HepG2 (cell line): ENCODE measurements around the gene C20orf96. TPM values are rescaled to one million over a fixed set of nuclear protein-coding genes. Genes with fewer than 3 reads are reported as not detected.

Experiments used
- HMGA1 ChIP-seq: sonication (generic); formaldehyde crosslinking; conservative IDR thresholded peaks from 2 replicates; pipeline ENCODE4 v1.4.0; 2020; ENCODE audit warnings: missing genetic modification reagents
- NFE2L1 ChIP-seq: sonication (generic); formaldehyde crosslinking; IDR thresholded peaks from 2 replicates; pipeline ENCODE4 v1.4.0; 2020; ENCODE audit warnings: missing genetic modification reagents, mild to moderate bottlenecking, borderline replicate concordance
- POLR2A ChIP-seq, 2 experiments: IDR thresholded peaks; 2 replicates each; pipeline ENCODE4 v1.6.1; 2011; ENCODE audit warnings: low read depth in 2 of 2, low read length in 2 of 2, mild to moderate bottlenecking in 1 of 2, moderate library complexity in 1 of 2; ENCODE audit not compliant: insufficient read depth in 1 of 2
- SKI ChIP-seq: fragments of 450-650 bp; IDR thresholded peaks from one replicate; pipeline ENCODE4 v1.6.1; 2018; ENCODE audit warnings: mild to moderate bottlenecking; ENCODE audit not compliant: partially characterized antibody
- TBP ChIP-seq: sonication (generic); formaldehyde crosslinking; IDR thresholded peaks from 2 replicates; pipeline ENCODE4 v1.5.0; 2020; ENCODE audit warnings: missing genetic modification reagents
- TBX3 ChIP-seq: fragments of 450-650 bp; IDR thresholded peaks from 2 replicates; pipeline ENCODE4 v1.6.1; 2017; ENCODE audit warnings: antibody characterized with exemption, mild to moderate bottlenecking, inconsistent platforms, borderline replicate concordance
- ZC3H13 ChIP-seq: sonication (generic); formaldehyde crosslinking; IDR thresholded peaks from 2 replicates; pipeline ENCODE4 v1.8.1; 2023; ENCODE audit warnings: mild to moderate bottlenecking, missing genetic modification reagents, moderate library complexity
- ZNF432 ChIP-seq: sonication (generic); formaldehyde crosslinking; IDR thresholded peaks from 2 replicates; pipeline ENCODE4 v1.5.0; 2020; ENCODE audit warnings: missing genetic modification reagents, mild to moderate bottlenecking, borderline replicate concordance
- ZNF510 ChIP-seq: sonication (generic); formaldehyde crosslinking; IDR thresholded peaks from 2 replicates; pipeline ENCODE4 v1.4.0; 2020; ENCODE audit warnings: low read depth, mild to moderate bottlenecking, missing genetic modification reagents
- ZNF530 ChIP-seq: sonication (generic); formaldehyde crosslinking; IDR thresholded peaks from 2 replicates; pipeline ENCODE4 v1.5.0; 2020; ENCODE audit warnings: low read depth, mild to moderate bottlenecking, missing genetic modification reagents
- ZNF549 ChIP-seq: sonication (generic); formaldehyde crosslinking; IDR thresholded peaks from 2 replicates; pipeline ENCODE4 v1.5.0; 2020; ENCODE audit warnings: missing genetic modification reagents
- ZNF562 ChIP-seq: sonication (generic); formaldehyde crosslinking; IDR thresholded peaks from 2 replicates; pipeline ENCODE4 v1.8.0; 2022; ENCODE audit warnings: missing genetic modification reagents, borderline replicate concordance
- ZNF615 ChIP-seq: sonication (generic); formaldehyde crosslinking; IDR thresholded peaks from 2 replicates; pipeline ENCODE4 v1.5.0; 2020; ENCODE audit warnings: mild to moderate bottlenecking, missing genetic modification reagents, borderline replicate concordance
- ZNF616 ChIP-seq: sonication (generic); formaldehyde crosslinking; IDR thresholded peaks from 2 replicates; pipeline ENCODE4 v1.5.0; 2020; ENCODE audit warnings: low read depth, mild to moderate bottlenecking, missing genetic modification reagents
- ZNF674 ChIP-seq: sonication (generic); formaldehyde crosslinking; IDR thresholded peaks from 2 replicates; pipeline ENCODE4 v1.5.0; 2020; ENCODE audit warnings: low read depth, mild to moderate bottlenecking, missing genetic modification reagents
- ZSCAN22 ChIP-seq: sonication (generic); formaldehyde crosslinking; IDR thresholded peaks from 2 replicates; pipeline ENCODE4 v1.4.0; 2020; ENCODE audit warnings: mild to moderate bottlenecking, missing genetic modification reagents
- polyA plus RNA-seq, 8 experiments: library from polyadenylated mRNA; depleted of rRNA in 3 of 8; stranded (reverse) in 7 of 8; unstranded in 1 of 8; fragments of >200 nt; fragmentation: Illumina TruSeq in 4 of 8; extraction: Trizol in 4 of 8; gene quantifications; 2 replicates each; pipeline versions ENCODE4 v1.2.1 to v1.2.3, GENCODE V29; 2011 to 2016; ENCODE audit warnings: low read depth in 4 of 8, missing spikeins in 1 of 8, mixed read lengths in 1 of 8; ENCODE audit not compliant: insufficient read depth in 1 of 8
- total RNA-seq, 5 experiments: library from RNA; depleted of rRNA; stranded (reverse); fragments of >200 nt; fragmentation: Illumina TruSeq; extraction: Trizol; gene quantifications; 2 replicates each; pipeline ENCODE4 v1.2.3, GENCODE V29; 2016; ENCODE audit warnings: low read depth in 1 of 5
- TF ChIP-seq, protein P1 (sequence below): IDR thresholded peaks from 2 replicates; pipeline ENCODE4 v1.6.1; 2018; ENCODE audit warnings: missing genetic modification reagents
- TF ChIP-seq, protein P2 (sequence below): sonication (generic); formaldehyde crosslinking; IDR thresholded peaks from 2 replicates; pipeline ENCODE4 v1.8.1; 2023; ENCODE audit warnings: missing genetic modification reagents, mild to moderate bottlenecking, borderline replicate concordance
- TF ChIP-seq, protein P3 (sequence below): IDR thresholded peaks from 2 replicates; pipeline ENCODE4 v1.6.1; 2016; ENCODE audit warnings: missing genetic modification reagents, missing compliant biosample characterization
- TF ChIP-seq, protein P4 (sequence below): sonication (generic); formaldehyde crosslinking; IDR thresholded peaks from 2 replicates; pipeline ENCODE4 v1.5.1; 2020; ENCODE audit warnings: missing genetic modification reagents, mild to moderate bottlenecking, borderline replicate concordance
- TF ChIP-seq, protein P5 (sequence below): sonication (generic); formaldehyde crosslinking; IDR thresholded peaks from 2 replicates; pipeline ENCODE4 v1.5.0; 2020; ENCODE audit warnings: missing genetic modification reagents
- TF ChIP-seq, protein P6 (sequence below), 2 experiments: IDR thresholded peaks; 2 replicates each; pipeline ENCODE4 v1.6.1; 2011 to 2012; ENCODE audit warnings: low read length in 2 of 2, borderline replicate concordance in 1 of 2, low read depth in 1 of 2, mild to moderate bottlenecking in 1 of 2, moderate library complexity in 1 of 2

The C20orf96 gene
- total and polyA plus RNA-seq, 2 of the 13 experiments (the other 11 are each of a cell fraction or from before 2014, with no cell fraction given), result 3.8 to 20.6 TPM

DNA sequence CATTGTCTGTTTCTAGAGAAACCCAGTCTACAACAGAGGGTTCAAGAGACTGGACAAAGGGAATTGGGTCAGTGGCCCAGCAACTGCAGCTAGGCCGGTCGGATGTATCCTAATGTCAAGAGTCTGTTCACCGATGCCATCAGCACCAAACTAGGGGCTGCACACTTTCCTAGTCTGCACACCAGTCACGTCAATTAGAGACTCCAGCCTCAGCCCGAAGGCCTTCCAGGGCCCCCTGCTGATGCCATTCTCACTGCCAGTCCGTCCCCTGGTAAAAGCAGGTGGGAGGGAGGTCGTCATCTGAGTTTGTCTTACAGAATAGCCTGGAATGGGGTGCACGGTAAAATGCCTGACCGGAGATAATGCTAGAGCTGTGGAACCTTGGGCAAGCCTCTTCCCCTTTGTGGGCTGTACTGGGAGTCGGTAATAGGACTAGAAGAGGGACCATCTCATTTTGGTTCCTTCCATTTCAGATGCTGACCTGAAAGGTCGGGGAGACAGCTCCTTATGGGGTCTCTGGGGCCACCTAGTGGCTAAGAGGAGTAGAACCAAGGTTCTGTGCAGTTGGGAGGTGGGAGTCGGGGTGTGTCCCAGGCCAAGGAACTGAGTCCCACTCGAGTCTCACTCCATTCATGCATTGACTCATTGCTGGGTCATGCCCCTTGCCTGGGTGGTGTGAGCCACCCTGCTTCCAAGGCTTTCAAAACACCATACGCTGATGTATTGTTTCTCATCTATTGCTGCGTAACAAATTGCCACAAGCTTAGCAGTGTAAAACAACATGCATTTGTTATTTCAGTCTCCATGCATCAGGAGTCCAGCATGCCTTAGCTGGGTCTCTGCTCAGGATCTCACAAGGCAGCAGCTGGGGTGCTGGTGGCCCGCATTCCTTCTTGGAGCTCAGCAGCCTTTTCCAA lies 39.9 kb upstream of the C20orf96 start (continued):
- no peak for TF ChIP-seq TBX3
- TF ChIP-seq HMGA1 (CRISPR knock-in tag), result no peak
- TF ChIP-seq, protein P1, sequence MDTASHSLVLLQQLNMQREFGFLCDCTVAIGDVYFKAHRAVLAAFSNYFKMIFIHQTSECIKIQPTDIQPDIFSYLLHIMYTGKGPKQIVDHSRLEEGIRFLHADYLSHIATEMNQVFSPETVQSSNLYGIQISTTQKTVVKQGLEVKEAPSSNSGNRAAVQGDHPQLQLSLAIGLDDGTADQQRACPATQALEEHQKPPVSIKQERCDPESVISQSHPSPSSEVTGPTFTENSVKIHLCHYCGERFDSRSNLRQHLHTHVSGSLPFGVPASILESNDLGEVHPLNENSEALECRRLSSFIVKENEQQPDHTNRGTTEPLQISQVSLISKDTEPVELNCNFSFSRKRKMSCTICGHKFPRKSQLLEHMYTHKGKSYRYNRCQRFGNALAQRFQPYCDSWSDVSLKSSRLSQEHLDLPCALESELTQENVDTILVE (CRISPR knock-in tag), result no peak; the same call in 1 of the 2 replicates
- peak in 1 of 2 experiments; percentile 47; a peak in 2 of 4 replicates for TF ChIP-seq POLR2A (IDR thresholded peaks at IDR 0.05; ENCODE audit: insufficient read depth in 1 of 2, low read depth in 2 of 2, low read length in 2 of 2)
- TF ChIP-seq ZSCAN22, result 0 out of 2 replicates have a peak, but pooled peaks have one; percentile 60
- TF ChIP-seq, protein P2, sequence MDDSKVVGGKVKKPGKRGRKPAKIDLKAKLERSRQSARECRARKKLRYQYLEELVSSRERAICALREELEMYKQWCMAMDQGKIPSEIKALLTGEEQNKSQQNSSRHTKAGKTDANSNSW (CRISPR knock-in tag), result no peak
- no peak for TF ChIP-seq ZNF530 (CRISPR knock-in tag)
- TF ChIP-seq, protein P3, sequence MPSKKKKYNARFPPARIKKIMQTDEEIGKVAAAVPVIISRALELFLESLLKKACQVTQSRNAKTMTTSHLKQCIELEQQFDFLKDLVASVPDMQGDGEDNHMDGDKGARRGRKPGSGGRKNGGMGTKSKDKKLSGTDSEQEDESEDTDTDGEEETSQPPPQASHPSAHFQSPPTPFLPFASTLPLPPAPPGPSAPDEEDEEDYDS (CRISPR knock-in tag), result no peak
- no peak for TF ChIP-seq SKI
- TF ChIP-seq, protein P4, sequence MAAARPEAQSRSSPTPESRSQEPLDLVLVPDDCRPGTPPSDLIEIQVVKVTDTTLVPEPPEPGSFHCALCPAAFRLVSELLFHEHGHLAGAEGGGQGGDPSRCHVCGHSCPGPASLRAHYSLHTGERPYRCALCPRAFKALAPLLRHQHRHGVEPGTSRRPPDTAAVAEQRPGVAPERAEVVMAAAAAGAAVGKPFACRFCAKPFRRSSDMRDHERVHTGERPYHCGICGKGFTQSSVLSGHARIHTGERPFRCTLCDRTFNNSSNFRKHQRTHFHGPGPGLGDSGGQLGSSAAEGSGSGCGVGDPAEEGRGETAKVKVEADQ (CRISPR knock-in tag), result no peak
- no peak for TF ChIP-seq NFE2L1
- no peak for TF ChIP-seq ZNF562
- TF ChIP-seq ZNF615 (CRISPR knock-in tag), result no peak
- no peak for TF ChIP-seq ZNF616 (CRISPR knock-in tag)
- TF ChIP-seq ZNF674 (CRISPR knock-in tag), result no peak
- peak; percentile 84; the same call in 1 of the 2 replicates for TF ChIP-seq ZNF510 (CRISPR knock-in tag)
- TF ChIP-seq, protein P5, sequence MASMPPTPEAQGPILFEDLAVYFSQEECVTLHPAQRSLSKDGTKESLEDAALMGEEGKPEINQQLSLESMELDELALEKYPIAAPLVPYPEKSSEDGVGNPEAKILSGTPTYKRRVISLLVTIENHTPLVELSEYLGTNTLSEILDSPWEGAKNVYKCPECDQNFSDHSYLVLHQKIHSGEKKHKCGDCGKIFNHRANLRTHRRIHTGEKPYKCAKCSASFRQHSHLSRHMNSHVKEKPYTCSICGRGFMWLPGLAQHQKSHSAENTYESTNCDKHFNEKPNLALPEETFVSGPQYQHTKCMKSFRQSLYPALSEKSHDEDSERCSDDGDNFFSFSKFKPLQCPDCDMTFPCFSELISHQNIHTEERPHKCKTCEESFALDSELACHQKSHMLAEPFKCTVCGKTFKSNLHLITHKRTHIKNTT (CRISPR knock-in tag), result no peak
- TF ChIP-seq TBP (CRISPR knock-in tag), result no peak
- no peak for TF ChIP-seq ZNF549 (CRISPR knock-in tag)
- TF ChIP-seq, protein P6, sequence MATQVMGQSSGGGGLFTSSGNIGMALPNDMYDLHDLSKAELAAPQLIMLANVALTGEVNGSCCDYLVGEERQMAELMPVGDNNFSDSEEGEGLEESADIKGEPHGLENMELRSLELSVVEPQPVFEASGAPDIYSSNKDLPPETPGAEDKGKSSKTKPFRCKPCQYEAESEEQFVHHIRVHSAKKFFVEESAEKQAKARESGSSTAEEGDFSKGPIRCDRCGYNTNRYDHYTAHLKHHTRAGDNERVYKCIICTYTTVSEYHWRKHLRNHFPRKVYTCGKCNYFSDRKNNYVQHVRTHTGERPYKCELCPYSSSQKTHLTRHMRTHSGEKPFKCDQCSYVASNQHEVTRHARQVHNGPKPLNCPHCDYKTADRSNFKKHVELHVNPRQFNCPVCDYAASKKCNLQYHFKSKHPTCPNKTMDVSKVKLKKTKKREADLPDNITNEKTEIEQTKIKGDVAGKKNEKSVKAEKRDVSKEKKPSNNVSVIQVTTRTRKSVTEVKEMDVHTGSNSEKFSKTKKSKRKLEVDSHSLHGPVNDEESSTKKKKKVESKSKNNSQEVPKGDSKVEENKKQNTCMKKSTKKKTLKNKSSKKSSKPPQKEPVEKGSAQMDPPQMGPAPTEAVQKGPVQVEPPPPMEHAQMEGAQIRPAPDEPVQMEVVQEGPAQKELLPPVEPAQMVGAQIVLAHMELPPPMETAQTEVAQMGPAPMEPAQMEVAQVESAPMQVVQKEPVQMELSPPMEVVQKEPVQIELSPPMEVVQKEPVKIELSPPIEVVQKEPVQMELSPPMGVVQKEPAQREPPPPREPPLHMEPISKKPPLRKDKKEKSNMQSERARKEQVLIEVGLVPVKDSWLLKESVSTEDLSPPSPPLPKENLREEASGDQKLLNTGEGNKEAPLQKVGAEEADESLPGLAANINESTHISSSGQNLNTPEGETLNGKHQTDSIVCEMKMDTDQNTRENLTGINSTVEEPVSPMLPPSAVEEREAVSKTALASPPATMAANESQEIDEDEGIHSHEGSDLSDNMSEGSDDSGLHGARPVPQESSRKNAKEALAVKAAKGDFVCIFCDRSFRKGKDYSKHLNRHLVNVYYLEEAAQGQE (IDR thresholded peaks at IDR 0.05; ENCODE audit: borderline replicate concordance in 1 of 2, low read depth in 1 of 2, low read length in 2 of 2), result no peak
- peak; percentile 35; the same call in 1 of the 2 replicates for TF ChIP-seq ZC3H13 (CRISPR knock-in tag)
- no peak for TF ChIP-seq ZNF432 (CRISPR knock-in tag)
